ENCODE data around the gene ABL1.

The ABL1 gene

DNA sequence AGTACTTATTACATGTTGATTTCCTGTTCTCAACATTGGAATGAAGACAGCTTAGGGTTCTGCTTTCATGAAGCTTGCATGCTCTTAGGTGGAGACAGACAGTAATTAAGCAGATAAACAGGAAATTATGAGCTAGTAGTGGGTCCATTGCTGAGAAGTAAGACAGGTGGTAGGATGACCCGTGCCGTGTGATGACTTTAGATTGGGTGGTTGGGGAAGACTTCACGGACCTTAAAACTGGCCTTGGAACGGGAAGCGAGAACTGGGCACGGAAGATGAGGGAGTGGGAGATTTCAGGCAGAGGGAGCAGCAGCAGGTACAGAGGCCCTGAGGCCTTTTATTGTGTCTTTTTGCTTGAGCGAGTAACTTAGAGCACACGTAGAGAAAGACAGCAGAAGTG is 27.2 kb downstream of the ABL1 start:
- Histone ChIP-seq H3K9me2 (replicated peaks; ENCODE audit: low read depth, low read length) (no peaks in the 10 kb centered on the region), H3K9ac (ENCODE audit: low read depth, low read length, poor library complexity, severe bottlenecking) (no peak overlapping the region), H3K4me2 (ENCODE audit: low read depth, low read length, poor library complexity, severe bottlenecking) (no peak overlapping the region), H4K20me1 (ENCODE audit: insufficient read depth, low read length, poor library complexity, severe bottlenecking) (peaks cover 2% of the 10 kb centered on the region), H3K36me3 (ENCODE audit: insufficient read depth, low read length) (peaks cover 20% of the 10 kb centered on the region; the same call in 1 of the 2 replicates), H3F3A (ENCODE audit: low read depth) (no peaks in the 10 kb centered on the region), H3K4me1 (ENCODE audit: insufficient read depth, low read length, poor library complexity, severe bottlenecking) (no peaks in the 10 kb centered on the region), H3K27me3 (ENCODE audit: insufficient read depth, low read length, poor library complexity, severe bottlenecking) (no peaks in the 10 kb centered on the region), H3K79me2 (ENCODE audit: insufficient read depth, low read length) (no peaks in the 10 kb centered on the region), H3K4me3 (ENCODE audit: low read length, poor library complexity, severe bottlenecking) (no peak overlapping the region), H2AFZ (ENCODE audit: low read length) (no peak overlapping the region), H3K9me3 (ENCODE audit: insufficient read depth, low read depth, low read length) (no peaks in the 10 kb centered on the region)
- TF ChIP-seq, protein P1, sequence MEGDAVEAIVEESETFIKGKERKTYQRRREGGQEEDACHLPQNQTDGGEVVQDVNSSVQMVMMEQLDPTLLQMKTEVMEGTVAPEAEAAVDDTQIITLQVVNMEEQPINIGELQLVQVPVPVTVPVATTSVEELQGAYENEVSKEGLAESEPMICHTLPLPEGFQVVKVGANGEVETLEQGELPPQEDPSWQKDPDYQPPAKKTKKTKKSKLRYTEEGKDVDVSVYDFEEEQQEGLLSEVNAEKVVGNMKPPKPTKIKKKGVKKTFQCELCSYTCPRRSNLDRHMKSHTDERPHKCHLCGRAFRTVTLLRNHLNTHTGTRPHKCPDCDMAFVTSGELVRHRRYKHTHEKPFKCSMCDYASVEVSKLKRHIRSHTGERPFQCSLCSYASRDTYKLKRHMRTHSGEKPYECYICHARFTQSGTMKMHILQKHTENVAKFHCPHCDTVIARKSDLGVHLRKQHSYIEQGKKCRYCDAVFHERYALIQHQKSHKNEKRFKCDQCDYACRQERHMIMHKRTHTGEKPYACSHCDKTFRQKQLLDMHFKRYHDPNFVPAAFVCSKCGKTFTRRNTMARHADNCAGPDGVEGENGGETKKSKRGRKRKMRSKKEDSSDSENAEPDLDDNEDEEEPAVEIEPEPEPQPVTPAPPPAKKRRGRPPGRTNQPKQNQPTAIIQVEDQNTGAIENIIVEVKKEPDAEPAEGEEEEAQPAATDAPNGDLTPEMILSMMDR (conservative IDR thresholded peaks at IDR 0.05; ENCODE audit: low read length) = no peak
- no peak for TF ChIP-seq EZH2phosphoT487 (IDR thresholded peaks at IDR 0.05; ENCODE audit: borderline replicate concordance)

DNA sequence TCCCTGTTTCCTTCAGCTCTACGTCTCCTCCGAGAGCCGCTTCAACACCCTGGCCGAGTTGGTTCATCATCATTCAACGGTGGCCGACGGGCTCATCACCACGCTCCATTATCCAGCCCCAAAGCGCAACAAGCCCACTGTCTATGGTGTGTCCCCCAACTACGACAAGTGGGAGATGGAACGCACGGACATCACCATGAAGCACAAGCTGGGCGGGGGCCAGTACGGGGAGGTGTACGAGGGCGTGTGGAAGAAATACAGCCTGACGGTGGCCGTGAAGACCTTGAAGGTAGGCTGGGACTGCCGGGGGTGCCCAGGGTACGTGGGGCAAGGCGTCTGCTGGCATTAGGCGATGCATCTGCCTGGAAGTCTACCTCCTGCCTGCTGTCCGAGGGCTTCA is 27.7 kb downstream of the ABL1 start:
- peaks cover 4% of the 10 kb centered on the region for H4K20me1 ChIP-seq (ENCODE audit: insufficient read depth, low read length, poor library complexity, severe bottlenecking)
- no peak overlapping the region for H2AFZ ChIP-seq (ENCODE audit: low read length)
- no peak overlapping the region for H3K4me2 ChIP-seq (ENCODE audit: low read depth, low read length, poor library complexity, severe bottlenecking)
- H3K4me1 ChIP-seq (ENCODE audit: insufficient read depth, low read length, poor library complexity, severe bottlenecking) = no peaks in the 10 kb centered on the region
- no peak overlapping the region for H3K4me3 ChIP-seq (ENCODE audit: low read length, poor library complexity, severe bottlenecking)
- no peak overlapping the region for H3K9ac ChIP-seq (ENCODE audit: low read depth, low read length, poor library complexity, severe bottlenecking)
- H3F3A ChIP-seq (ENCODE audit: low read depth) = no peaks in the 10 kb centered on the region
- no peaks in the 10 kb centered on the region for H3K9me3 ChIP-seq (ENCODE audit: insufficient read depth, low read depth, low read length)
- H3K27me3 ChIP-seq (ENCODE audit: insufficient read depth, low read length, poor library complexity, severe bottlenecking) = no peaks in the 10 kb centered on the region
- no peaks in the 10 kb centered on the region for H3K9me2 ChIP-seq (replicated peaks; ENCODE audit: low read depth, low read length)
- TF ChIP-seq, protein P1 (conservative IDR thresholded peaks at IDR 0.05; ENCODE audit: low read length) = no peak
- TF ChIP-seq EZH2phosphoT487 (IDR thresholded peaks at IDR 0.05; ENCODE audit: borderline replicate concordance) = no peak
- H3K36me3 ChIP-seq (ENCODE audit: insufficient read depth, low read length) = peaks cover 18% of the 10 kb centered on the region; the same call in 1 of the 2 replicates
- H3K79me2 ChIP-seq (ENCODE audit: insufficient read depth, low read length) = no peaks in the 10 kb centered on the region

DNA sequence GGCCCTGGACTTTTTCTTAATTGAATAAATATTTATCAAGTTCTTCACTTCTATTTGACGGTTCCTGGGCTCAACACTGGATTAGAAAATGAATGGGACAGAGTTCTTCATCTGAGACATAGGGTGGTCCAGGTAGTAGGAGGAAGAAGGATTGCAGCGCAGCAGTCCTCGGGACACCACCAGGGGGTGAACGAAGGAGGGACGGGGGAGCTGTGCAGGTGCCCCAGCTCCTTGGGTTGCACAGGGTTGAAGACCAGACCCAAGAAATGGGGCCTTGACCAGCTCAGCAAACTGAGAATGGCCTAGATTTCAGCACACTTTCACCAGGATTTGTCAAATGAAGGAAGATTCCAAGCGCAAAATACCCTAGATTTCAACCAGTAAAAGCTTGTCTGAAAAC is 29.5 kb downstream of the ABL1 start:
- no peaks in the 10 kb centered on the region for H3K79me2 ChIP-seq (ENCODE audit: insufficient read depth, low read length)
- no peak overlapping the region for H2AFZ ChIP-seq (ENCODE audit: low read length)
- H3K9ac ChIP-seq (ENCODE audit: low read depth, low read length, poor library complexity, severe bottlenecking) = no peak overlapping the region
- H3K27me3 ChIP-seq (ENCODE audit: insufficient read depth, low read length, poor library complexity, severe bottlenecking) = no peaks in the 10 kb centered on the region
- no peaks in the 10 kb centered on the region for H3K9me2 ChIP-seq (replicated peaks; ENCODE audit: low read depth, low read length)
- H3K36me3 ChIP-seq (ENCODE audit: insufficient read depth, low read length) = peaks cover 17% of the 10 kb centered on the region; the same call in 1 of the 2 replicates
- no peaks in the 10 kb centered on the region for H3K9me3 ChIP-seq (ENCODE audit: insufficient read depth, low read depth, low read length)
- H3K4me3 ChIP-seq (ENCODE audit: low read length, poor library complexity, severe bottlenecking) = no peak overlapping the region
- TF ChIP-seq EZH2phosphoT487 (IDR thresholded peaks at IDR 0.05; ENCODE audit: borderline replicate concordance) = no peak
- TF ChIP-seq, protein P1 (conservative IDR thresholded peaks at IDR 0.05; ENCODE audit: low read length) = no peak
- no peaks in the 10 kb centered on the region for H3F3A ChIP-seq (ENCODE audit: low read depth)
- peaks cover 4% of the 10 kb centered on the region for H4K20me1 ChIP-seq (ENCODE audit: insufficient read depth, low read length, poor library complexity, severe bottlenecking)
- H3K4me2 ChIP-seq (ENCODE audit: low read depth, low read length, poor library complexity, severe bottlenecking) = no peak overlapping the region
- H3K4me1 ChIP-seq (ENCODE audit: insufficient read depth, low read length, poor library complexity, severe bottlenecking) = no peaks in the 10 kb centered on the region
